Measurements from ENCODE around the gene GORAB. TPM values are rescaled to one million over a fixed set of nuclear protein-coding genes. Genes with fewer than 3 reads are reported as not detected.

GORAB gene
- total RNA-seq, 2 experiments from 2014 or later: 11.0 TPM

DNA sequence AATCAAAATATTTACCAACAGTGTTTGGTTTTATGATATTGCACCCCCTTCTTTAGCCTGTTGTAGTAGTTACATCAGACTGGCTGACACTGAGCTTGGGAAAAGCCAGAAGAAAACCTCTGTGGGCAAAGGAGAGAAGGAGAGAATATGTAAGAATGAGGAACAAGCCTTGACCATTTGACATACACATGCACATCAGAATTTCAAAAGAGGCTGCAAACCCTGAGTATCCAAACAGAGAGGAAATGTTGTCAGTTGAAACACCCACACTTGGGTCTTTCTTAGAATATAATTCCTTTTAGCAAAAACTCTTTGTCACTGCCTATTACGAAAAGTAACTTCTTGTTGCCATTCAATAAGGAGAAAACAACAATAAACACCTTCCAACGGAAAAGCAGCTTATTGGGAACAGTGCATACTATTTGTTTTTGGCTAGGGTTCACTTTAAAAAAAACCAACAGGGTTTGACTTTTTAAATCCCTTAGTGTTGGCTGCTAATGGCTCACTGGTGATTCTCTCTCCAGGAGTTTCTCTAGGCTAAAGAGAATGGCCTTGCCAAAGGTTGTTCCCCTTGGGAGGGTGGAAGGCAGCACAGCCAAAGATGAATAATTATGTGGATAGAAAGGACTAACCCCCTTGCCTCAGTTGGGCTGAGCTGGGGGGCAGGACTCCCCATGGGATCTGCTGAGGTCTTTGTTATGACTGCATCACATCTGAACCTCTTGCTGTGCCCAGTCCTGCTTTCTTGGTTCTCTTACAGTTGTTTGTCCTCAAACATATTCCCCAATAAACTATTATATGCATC, 48.9 kb downstream of the GORAB start:
- Mint-ChIP-seq H3K27me3 (ENCODE audit: low read depth) (peaks cover 10% of the 10 kb centered on the region), H3K27ac (no peak overlapping the region), H3K4me3 (no peak overlapping the region), H3K36me3 (ENCODE audit: low read depth) (no peaks in the 10 kb centered on the region), H3K4me1 (ENCODE audit: low read depth) (no peaks in the 10 kb centered on the region), H3K9me3 (ENCODE audit: insufficient read depth) (no peaks in the 10 kb centered on the region)
- ChIA-PET POLR2A (no interaction called here), CTCF (interaction anchor here (0.9 kb wide), 1 partner anchor 13 kb away, joined by 3 read pairs; no protein-coding TSS in a partner anchor)
- ATAC-seq (no peak), DNase-seq (no peak)

DNA sequence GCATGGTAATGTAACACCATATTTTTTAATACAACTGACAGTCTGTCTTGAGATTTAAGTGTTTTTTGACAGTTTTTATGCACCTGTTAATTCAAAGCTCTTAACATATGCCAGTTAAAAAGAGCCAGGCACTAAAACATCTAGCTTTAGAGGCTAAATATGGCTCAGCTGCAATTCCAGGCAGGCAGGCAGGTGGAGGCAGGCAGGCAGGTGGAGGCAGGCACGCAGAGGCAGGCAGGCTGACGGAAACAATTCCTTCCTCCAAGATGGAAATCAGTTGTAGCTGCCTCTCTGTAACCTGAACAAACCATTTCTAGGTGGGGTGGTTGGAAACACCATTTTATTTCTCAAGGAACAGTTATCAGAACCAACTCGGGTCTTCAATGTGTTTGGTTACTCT, 51.2 kb downstream of the GORAB start:
- ATAC-seq: no peak

DNA sequence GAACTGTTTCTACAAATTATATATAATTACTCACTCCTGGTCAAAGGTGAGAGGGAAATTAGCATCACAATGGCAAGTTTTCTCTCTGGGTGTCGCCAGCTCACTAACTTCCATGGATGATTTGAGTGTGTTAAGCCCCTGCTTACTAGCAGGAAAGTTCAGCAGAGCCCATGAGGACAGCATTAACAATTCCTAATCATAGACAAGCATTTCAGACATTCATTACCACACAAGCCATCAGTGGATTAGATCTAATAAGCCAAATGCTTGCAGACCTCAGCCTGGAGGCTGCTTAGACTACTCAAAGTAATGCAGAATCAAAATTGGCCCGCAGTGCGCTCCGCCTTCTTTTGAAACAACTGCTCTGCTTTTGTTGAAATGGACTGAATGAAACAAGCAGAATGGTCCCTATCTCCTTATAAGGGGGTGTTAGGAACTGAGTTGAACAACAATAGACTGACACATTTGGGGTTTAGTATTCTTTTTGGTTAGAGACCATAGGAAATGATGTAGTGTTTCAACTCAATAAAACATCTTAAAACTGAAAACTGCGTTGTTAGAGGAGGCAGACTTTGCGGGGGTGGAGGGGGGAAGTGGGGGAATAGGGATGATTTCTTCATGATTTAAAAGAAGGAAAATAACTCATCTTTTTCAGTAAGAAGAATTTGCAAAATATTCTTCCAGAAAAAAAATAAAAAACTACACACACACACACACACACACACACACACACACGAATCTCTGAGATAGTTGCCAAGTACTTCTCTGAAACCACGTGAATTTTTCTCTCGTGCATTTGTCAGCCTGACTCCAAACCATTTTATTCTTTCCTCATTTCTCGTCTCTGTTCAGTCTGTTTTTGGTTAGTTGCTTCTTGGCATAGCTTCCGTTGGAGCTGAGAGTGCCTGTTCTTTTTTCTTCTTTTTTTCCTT, 54.6 kb downstream of the GORAB start:
- H3K9me3 Mint-ChIP-seq (ENCODE audit: insufficient read depth): no peaks in the 10 kb centered on the region
- ChIA-PET CTCF (no interaction called here), POLR2A (no interaction called here)
- peaks cover 25% of the 10 kb centered on the region for H3K27me3 Mint-ChIP-seq (ENCODE audit: low read depth)
- ATAC-seq: no peak
- H3K27ac Mint-ChIP-seq: no peak overlapping the region
- no peaks in the 10 kb centered on the region for H3K36me3 Mint-ChIP-seq (ENCODE audit: low read depth)
- H3K4me3 Mint-ChIP-seq: no peak overlapping the region
- no peak for DNase-seq
- no peaks in the 10 kb centered on the region for H3K4me1 Mint-ChIP-seq (ENCODE audit: low read depth)

More for the DNA sequence above, 51.2 kb downstream of the GORAB start:
- Mint-ChIP-seq H3K9me3 (ENCODE audit: insufficient read depth) (no peaks in the 10 kb centered on the region), H3K4me3 (no peak overlapping the region), H3K27ac (no peak overlapping the region), H3K4me1 (ENCODE audit: low read depth) (no peaks in the 10 kb centered on the region), H3K36me3 (ENCODE audit: low read depth) (no peaks in the 10 kb centered on the region), H3K27me3 (ENCODE audit: low read depth) (peaks cover 17% of the 10 kb centered on the region)
- ChIA-PET CTCF (no interaction called here), POLR2A (no interaction called here)
- DNase-seq: no peak

DNA sequence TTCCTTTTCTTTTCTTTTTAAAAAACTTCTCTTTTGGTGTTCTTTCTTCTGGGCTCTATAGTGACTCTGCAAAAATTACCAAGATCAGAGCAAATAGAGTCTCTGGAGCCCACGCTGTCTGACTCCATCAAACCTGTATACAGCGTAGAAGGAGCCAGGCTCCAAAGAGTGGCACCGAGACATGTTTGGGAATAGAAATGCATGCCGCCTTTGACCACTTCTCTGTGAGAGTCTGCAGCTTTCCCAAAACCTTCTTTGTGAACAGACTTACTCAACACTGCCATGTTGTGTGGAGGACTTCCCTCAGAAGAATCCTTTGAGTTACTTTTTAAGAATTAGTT, 55.3 kb downstream of the GORAB start:
- ChIA-PET POLR2A (no interaction called here), CTCF (no interaction called here)
- H3K27ac Mint-ChIP-seq: no peak overlapping the region
- ATAC-seq (no peak), DNase-seq (no peak)
- H3K4me1 Mint-ChIP-seq (ENCODE audit: low read depth): no peaks in the 10 kb centered on the region
- peaks cover 25% of the 10 kb centered on the region for H3K27me3 Mint-ChIP-seq (ENCODE audit: low read depth)
- no peaks in the 10 kb centered on the region for H3K36me3 Mint-ChIP-seq (ENCODE audit: low read depth)
- H3K4me3 Mint-ChIP-seq: no peak overlapping the region
- no peaks in the 10 kb centered on the region for H3K9me3 Mint-ChIP-seq (ENCODE audit: insufficient read depth)

DNA sequence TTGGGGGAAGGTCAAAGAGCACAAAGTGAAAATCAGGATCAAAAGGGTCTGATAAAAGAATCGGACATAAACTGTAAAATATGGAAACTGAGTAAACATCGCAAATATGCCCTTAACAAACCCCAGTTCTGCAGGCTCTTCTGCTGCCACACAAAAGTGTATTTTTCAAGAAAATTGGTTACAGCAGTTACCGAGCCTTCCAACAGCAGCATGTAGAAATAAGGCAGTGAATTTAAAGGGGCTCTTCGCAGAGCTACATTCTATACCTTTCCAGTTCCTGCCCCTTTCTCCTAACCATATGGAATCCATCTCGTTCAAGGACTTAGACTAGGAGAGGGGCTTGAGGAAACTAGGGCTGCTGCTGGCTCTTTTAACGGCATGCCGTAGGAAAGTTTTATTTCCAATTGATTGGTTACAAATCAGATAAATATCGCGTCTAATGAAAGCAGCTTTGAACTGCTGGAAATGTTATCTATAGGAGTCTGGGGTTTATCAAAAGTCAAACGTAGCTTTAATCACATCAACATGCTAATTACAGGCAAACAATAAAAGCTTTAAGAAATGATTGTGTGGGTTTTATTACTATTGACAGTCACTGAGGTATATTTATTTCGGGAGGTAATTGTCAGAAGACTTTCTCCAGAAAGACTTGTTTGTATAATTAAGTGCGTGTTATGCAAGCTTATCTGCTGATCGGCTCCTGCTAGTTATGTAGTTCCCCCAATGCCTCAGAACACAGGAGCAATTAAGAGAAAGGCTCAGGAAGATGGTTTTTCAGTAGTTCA, 59.1 kb downstream of the GORAB start:
- H3K27ac Mint-ChIP-seq: no peak overlapping the region
- CTCF ChIA-PET: no interaction called here
- ATAC-seq (no peak), DNase-seq (no peak)
- POLR2A ChIA-PET: no interaction called here
- peaks cover 22% of the 10 kb centered on the region for H3K27me3 Mint-ChIP-seq (ENCODE audit: low read depth)
- no peaks in the 10 kb centered on the region for H3K9me3 Mint-ChIP-seq (ENCODE audit: insufficient read depth)
- no peaks in the 10 kb centered on the region for H3K36me3 Mint-ChIP-seq (ENCODE audit: low read depth)
- no peaks in the 10 kb centered on the region for H3K4me1 Mint-ChIP-seq (ENCODE audit: low read depth)
- H3K4me3 Mint-ChIP-seq: no peak overlapping the region

DNA sequence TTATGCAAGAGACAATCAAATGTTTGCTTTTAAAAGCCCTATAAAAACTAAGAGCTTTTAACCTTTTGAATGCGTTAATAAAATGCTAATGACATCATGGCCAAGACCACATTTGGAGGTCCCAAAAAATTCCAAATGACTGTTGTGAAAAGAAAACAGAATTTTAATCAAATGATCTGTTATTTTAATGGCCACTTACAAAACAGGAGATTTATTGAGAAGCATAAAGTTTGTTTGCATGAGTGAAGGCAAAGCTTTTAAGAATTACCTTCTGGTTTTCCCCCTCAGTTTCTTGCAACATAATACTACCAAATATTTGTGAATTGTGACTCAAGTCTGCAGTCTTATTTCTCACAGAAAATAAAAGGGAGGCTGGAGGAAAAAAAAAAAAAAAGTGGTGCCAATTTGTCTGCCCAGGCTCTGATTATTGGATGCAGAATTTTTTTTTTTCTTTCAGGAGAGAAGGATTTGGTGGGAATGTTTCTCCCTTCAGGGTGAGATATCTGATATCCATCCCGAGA, 60.7 kb downstream of the GORAB start:
- Mint-ChIP-seq H3K4me1 (ENCODE audit: low read depth) (no peaks in the 10 kb centered on the region), H3K4me3 (no peak overlapping the region), H3K27ac (no peak overlapping the region), H3K9me3 (ENCODE audit: insufficient read depth) (peaks cover 7% of the 10 kb centered on the region), H3K27me3 (ENCODE audit: low read depth) (peaks cover 15% of the 10 kb centered on the region), H3K36me3 (ENCODE audit: low read depth) (no peaks in the 10 kb centered on the region)
- ChIA-PET POLR2A (no interaction called here), CTCF (no interaction called here)
- no peak for DNase-seq
- no peak for ATAC-seq

DNA sequence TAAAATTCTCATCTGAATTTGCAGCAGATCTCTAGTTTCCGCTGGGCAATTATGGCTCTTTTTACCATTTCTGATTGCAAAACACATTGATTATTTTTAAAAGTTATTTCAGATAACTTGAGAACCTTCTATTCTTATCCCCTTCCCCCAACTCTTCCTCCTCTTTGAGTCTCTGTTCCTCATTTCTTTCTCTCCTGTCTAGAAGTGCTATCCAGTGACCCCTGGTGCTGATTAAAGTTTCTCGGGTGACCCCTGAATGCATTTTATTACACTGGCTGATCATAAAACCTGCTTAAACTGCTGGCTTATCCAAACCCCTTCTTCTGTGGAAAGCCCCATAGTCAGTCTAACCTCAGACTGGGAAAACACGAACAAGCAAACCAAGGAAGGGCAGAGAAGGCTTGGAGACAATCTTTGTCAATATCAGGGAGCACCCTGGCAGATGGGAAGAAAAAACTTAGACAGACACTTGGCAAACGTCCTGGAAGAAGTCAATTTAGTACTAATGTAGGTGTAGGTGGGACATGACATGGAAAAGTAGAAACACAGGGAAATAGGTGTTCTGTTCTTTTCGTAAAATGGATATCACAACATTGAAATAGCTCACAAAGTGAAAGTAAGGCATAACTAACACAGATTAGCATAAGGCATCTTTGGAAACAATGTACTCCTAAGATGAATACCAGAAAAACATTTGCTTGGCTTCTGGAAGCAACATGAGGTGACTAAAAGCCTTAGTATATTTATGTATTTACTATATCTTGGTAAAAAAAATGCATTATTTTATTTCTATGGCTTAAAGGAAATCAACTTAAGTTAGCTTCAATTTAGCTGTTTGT, 61.4 kb downstream of the GORAB start:
- Mint-ChIP-seq H3K4me3 (no peak overlapping the region), H3K4me1 (ENCODE audit: low read depth) (no peaks in the 10 kb centered on the region), H3K9me3 (ENCODE audit: insufficient read depth) (peaks cover 7% of the 10 kb centered on the region), H3K27ac (no peak overlapping the region), H3K27me3 (ENCODE audit: low read depth) (peaks cover 15% of the 10 kb centered on the region), H3K36me3 (ENCODE audit: low read depth) (no peaks in the 10 kb centered on the region)
- ATAC-seq (no peak), DNase-seq (no peak)
- ChIA-PET POLR2A (no interaction called here), CTCF (interaction anchor here (0.7 kb wide), 1 partner anchor 13 kb away, joined by 3 read pairs; no protein-coding TSS in a partner anchor)

DNA sequence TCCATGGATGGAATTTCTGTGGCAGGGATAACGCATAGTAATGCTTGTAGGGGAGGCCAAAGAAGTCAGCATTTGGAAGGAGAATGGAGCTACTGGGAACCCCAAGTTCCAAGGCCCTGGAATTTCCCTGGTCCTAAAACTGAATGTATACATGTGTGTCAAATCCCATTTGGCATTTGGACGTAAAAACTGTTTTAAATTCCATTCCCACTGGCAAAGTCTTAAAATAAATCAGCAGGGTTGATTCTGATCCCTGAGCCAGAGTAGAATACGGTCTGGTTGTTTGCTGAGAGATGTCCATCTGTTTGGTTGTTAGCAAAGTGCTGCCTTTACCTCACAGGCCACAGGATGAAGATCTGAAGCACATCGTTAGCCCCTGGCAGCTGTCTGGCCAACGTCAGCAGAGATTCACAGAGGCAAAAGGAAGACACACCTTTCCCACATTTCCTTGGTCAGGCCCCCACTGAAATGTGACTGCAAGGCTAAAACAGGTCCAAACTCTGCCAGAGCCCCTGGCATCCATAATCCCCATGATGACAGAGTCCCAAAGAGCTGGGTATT, 62.2 kb downstream of the GORAB start:
- ChIA-PET POLR2A (no interaction called here), CTCF (interaction anchor here (0.7 kb wide), 1 partner anchor 14 kb away, joined by 3 read pairs; no protein-coding TSS in a partner anchor)
- no peak for ATAC-seq
- peaks cover 12% of the 10 kb centered on the region for H3K27me3 Mint-ChIP-seq (ENCODE audit: low read depth)
- H3K9me3 Mint-ChIP-seq (ENCODE audit: insufficient read depth): peaks cover 7% of the 10 kb centered on the region
- H3K27ac Mint-ChIP-seq: no peak overlapping the region
- H3K4me1 Mint-ChIP-seq (ENCODE audit: low read depth): no peaks in the 10 kb centered on the region
- no peak overlapping the region for H3K4me3 Mint-ChIP-seq
- H3K36me3 Mint-ChIP-seq (ENCODE audit: low read depth): no peaks in the 10 kb centered on the region
- DNase-seq: no peak

DNA sequence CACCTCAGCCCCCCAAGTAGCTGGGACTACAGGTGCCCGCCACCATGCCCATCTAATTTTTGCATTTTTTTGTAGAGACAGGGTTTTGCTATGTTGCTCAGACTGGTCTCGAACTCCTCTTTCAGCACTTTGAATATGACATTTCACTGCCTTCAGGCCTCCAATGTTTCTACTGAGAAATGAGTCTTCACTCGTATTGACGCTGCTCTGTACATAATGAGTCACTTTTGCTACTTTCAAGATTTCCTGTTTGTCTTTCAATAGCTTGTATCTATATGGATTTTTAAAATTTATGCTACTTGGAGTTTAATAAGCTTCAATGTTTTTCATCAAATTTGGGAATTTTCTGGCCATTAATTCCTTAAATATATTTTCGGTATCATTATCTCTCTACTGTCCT, 64.7 kb downstream of the GORAB start:
- H3K9me3 Mint-ChIP-seq (ENCODE audit: insufficient read depth): peaks cover 7% of the 10 kb centered on the region
- no peaks in the 10 kb centered on the region for H3K36me3 Mint-ChIP-seq (ENCODE audit: low read depth)
- POLR2A ChIA-PET: no interaction called here
- peaks cover 4% of the 10 kb centered on the region for H3K27me3 Mint-ChIP-seq (ENCODE audit: low read depth)
- H3K4me1 Mint-ChIP-seq (ENCODE audit: low read depth): no peaks in the 10 kb centered on the region
- ATAC-seq: no peak
- DNase-seq: no peak
- H3K27ac Mint-ChIP-seq: no peak overlapping the region
- H3K4me3 Mint-ChIP-seq: no peak overlapping the region
- CTCF ChIA-PET: no interaction called here

DNA sequence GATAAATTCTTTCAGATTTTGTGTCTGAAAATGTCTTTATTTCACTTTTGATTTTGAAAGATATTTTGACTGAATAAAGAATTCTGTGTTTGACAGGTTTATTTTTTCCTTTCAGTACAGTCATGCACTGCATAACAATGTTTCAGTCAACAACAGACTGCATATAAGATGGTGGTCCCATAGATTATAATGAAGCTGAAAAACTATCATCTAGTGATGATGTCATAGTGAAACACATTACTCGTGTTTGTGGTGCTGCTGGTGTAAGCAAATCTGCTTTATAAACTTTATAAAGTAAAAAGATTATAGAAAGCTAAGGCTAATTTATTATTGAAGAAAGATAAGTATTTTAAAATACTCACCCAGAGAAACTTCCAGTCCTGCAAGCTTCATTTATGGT, 66.7 kb downstream of the GORAB start:
- Mint-ChIP-seq H3K27ac (no peak overlapping the region), H3K9me3 (ENCODE audit: insufficient read depth) (peaks cover 15% of the 10 kb centered on the region), H3K36me3 (ENCODE audit: low read depth) (no peaks in the 10 kb centered on the region), H3K27me3 (ENCODE audit: low read depth) (no peaks in the 10 kb centered on the region), H3K4me1 (ENCODE audit: low read depth) (no peaks in the 10 kb centered on the region), H3K4me3 (no peak overlapping the region)
- ChIA-PET CTCF (no interaction called here), POLR2A (no interaction called here)
- DNase-seq (no peak), ATAC-seq (no peak)

DNA sequence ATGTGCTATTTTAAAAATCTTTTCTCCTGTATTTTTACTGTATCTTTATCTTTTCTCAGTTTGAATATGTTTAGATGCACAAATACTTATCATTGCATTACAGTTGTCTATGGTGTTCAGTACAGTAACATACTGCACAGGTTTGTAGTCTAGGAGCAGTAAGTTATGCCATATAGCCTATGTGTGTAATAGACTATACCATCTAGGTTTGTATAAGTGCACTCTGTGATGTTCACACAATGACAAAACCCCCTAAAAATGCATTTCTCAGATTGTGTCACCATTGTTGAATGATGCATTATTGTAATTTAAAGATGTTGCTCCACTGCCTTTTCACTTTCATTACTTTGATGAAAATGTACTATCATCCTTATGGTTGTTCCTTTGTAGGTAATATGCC, 67.1 kb downstream of the GORAB start:
- DNase-seq (no peak), ATAC-seq (no peak)
- Mint-ChIP-seq H3K27me3 (ENCODE audit: low read depth) (no peaks in the 10 kb centered on the region), H3K4me3 (no peak overlapping the region), H3K36me3 (ENCODE audit: low read depth) (no peaks in the 10 kb centered on the region), H3K4me1 (ENCODE audit: low read depth) (no peaks in the 10 kb centered on the region), H3K9me3 (ENCODE audit: insufficient read depth) (peaks cover 15% of the 10 kb centered on the region), H3K27ac (no peak overlapping the region)
- ChIA-PET CTCF (no interaction called here), POLR2A (no interaction called here)

Data from activated CD8-positive, alpha-beta T cell treated with anti-CD3 and anti-CD28 coated beads, Interleukin-2, amount 10 ng/mL, durations not matched to agents 7 days and 5 days (primary cell).